ENCODE data around the gene VSX2. TPM values are rescaled to one million over a fixed set of nuclear protein-coding genes. Genes with fewer than 3 reads are reported as not detected.

The VSX2 gene
- total RNA-seq, 1 donor from 2014 or later: not detected

GRCh38 chr14:74260525-74261233 is 21.4 kb downstream of the VSX2 start:
- no peaks in the 10 kb centered on the region for H3K4me1 Mint-ChIP-seq (ENCODE audit: low read depth)
- H3K27me3 Mint-ChIP-seq (ENCODE audit: low read depth): peaks cover 9% of the 10 kb centered on the region
- no peak for TF ChIP-seq CTCF (IDR thresholded peaks at IDR 0.05)
- H3K27ac Mint-ChIP-seq (ENCODE audit: unreplicated experiment): no peak overlapping the region
- no peaks in the 10 kb centered on the region for H3K36me3 Mint-ChIP-seq (ENCODE audit: low read depth)
- no peak overlapping the region for H3K4me3 Mint-ChIP-seq (ENCODE audit: unreplicated experiment)
- no peak for DNase-seq (ENCODE audit: low spot score)
- H3K9me3 Mint-ChIP-seq (ENCODE audit: low read depth): no peaks in the 10 kb centered on the region

- H3K27ac Mint-ChIP-seq (ENCODE audit: unreplicated experiment): no peak overlapping the region
- H3K4me3 Mint-ChIP-seq (ENCODE audit: unreplicated experiment): no peak overlapping the region
- no peak for TF ChIP-seq CTCF (IDR thresholded peaks at IDR 0.05)
- H3K27me3 Mint-ChIP-seq (ENCODE audit: low read depth): peaks cover 9% of the 10 kb centered on the region
- no peak for DNase-seq (ENCODE audit: low spot score)
- no peaks in the 10 kb centered on the region for H3K4me1 Mint-ChIP-seq (ENCODE audit: low read depth)
- H3K9me3 Mint-ChIP-seq (ENCODE audit: low read depth): no peaks in the 10 kb centered on the region
- H3K36me3 Mint-ChIP-seq (ENCODE audit: low read depth): no peaks in the 10 kb centered on the region
These were observed 22.0 kb downstream of the VSX2 start for GRCh38 chr14:74261288-74261687.

GRCh38 chr14:74262076-74262475 is 22.8 kb downstream of the VSX2 start:
- no peaks in the 10 kb centered on the region for H3K9me3 Mint-ChIP-seq (ENCODE audit: low read depth)
- H3K4me1 Mint-ChIP-seq (ENCODE audit: low read depth): no peaks in the 10 kb centered on the region
- H3K36me3 Mint-ChIP-seq (ENCODE audit: low read depth): no peaks in the 10 kb centered on the region
- H3K4me3 Mint-ChIP-seq (ENCODE audit: unreplicated experiment): no peak overlapping the region
- peaks cover 7% of the 10 kb centered on the region for H3K27me3 Mint-ChIP-seq (ENCODE audit: low read depth)
- no peak for TF ChIP-seq CTCF (IDR thresholded peaks at IDR 0.05)
- DNase-seq (ENCODE audit: low spot score): no peak
- no peak overlapping the region for H3K27ac Mint-ChIP-seq (ENCODE audit: unreplicated experiment)

GRCh38 chr14:74263181-74263580 is 23.9 kb downstream of the VSX2 start:
- H3K4me1 Mint-ChIP-seq (ENCODE audit: low read depth): no peaks in the 10 kb centered on the region

GRCh38 chr14:74263921-74264320 is 24.7 kb downstream of the VSX2 start:
- no peak overlapping the region for H3K4me3 Mint-ChIP-seq (ENCODE audit: unreplicated experiment)
- H3K4me1 Mint-ChIP-seq (ENCODE audit: low read depth): no peaks in the 10 kb centered on the region
- no peaks in the 10 kb centered on the region for H3K36me3 Mint-ChIP-seq (ENCODE audit: low read depth)
- no peak for TF ChIP-seq CTCF (IDR thresholded peaks at IDR 0.05)
- no peak overlapping the region for H3K27ac Mint-ChIP-seq (ENCODE audit: unreplicated experiment)
- DNase-seq (ENCODE audit: low spot score): no peak
- no peaks in the 10 kb centered on the region for H3K9me3 Mint-ChIP-seq (ENCODE audit: low read depth)
- peaks cover 7% of the 10 kb centered on the region for H3K27me3 Mint-ChIP-seq (ENCODE audit: low read depth)

More at GRCh38 chr14:74263181-74263580, 23.9 kb downstream of the VSX2 start:
- DNase-seq (ENCODE audit: low spot score): no peak
- H3K27ac Mint-ChIP-seq (ENCODE audit: unreplicated experiment): no peak overlapping the region
- TF ChIP-seq CTCF (IDR thresholded peaks at IDR 0.05): no peak
- H3K4me3 Mint-ChIP-seq (ENCODE audit: unreplicated experiment): no peak overlapping the region
- no peaks in the 10 kb centered on the region for H3K9me3 Mint-ChIP-seq (ENCODE audit: low read depth)
- H3K36me3 Mint-ChIP-seq (ENCODE audit: low read depth): no peaks in the 10 kb centered on the region
- H3K27me3 Mint-ChIP-seq (ENCODE audit: low read depth): peaks cover 7% of the 10 kb centered on the region

Data from chondrocyte (in vitro differentiated cells).